ENCODE data around the gene RABAC1.

Gene RABAC1

GRCh38 chr19:41965106-41965505 lies 6.0 kb upstream of the RABAC1 start:
- Histone ChIP-seq H3K4me3 (replicated peaks; ENCODE audit: insufficient read depth, low read length) (no peak overlapping the region), H3K27me3 (ENCODE audit: insufficient read depth, poor library complexity, severe bottlenecking) (no peaks in the 10 kb centered on the region), H3K27ac (replicated peaks) (no peak overlapping the region)
- DNase-seq (ENCODE audit: low read depth in 1 of 2, low spot score in 1 of 2) = no peak
- TF ChIP-seq CTCF (IDR thresholded peaks at IDR 0.05; ENCODE audit: insufficient read depth, low read length) (no peak), GABPA (IDR thresholded peaks at IDR 0.05; ENCODE audit: low read depth) (no peak), REST (IDR thresholded peaks at IDR 0.05; ENCODE audit: insufficient replicate concordance, low read depth) (no peak), POLR2AphosphoS5 (IDR thresholded peaks at IDR 0.05; ENCODE audit: low read depth) (no peak), SPI1 (IDR thresholded peaks at IDR 0.05; ENCODE audit: borderline replicate concordance, low read depth) (no peak)

GRCh38 chr19:41960973-41961372 lies 1.9 kb upstream of the RABAC1 start:
- Histone ChIP-seq H3K27ac (replicated peaks) (no peak overlapping the region), H3K4me3 (replicated peaks; ENCODE audit: insufficient read depth, low read length) (no peak overlapping the region), H3K27me3 (ENCODE audit: insufficient read depth, poor library complexity, severe bottlenecking) (no peaks in the 10 kb centered on the region)
- DNase-seq (ENCODE audit: low read depth in 1 of 2, low spot score in 1 of 2) = peak in 1 of 2 experiments; percentile 36
- TF ChIP-seq GABPA (IDR thresholded peaks at IDR 0.05; ENCODE audit: low read depth) = no peak
- TF ChIP-seq SPI1 (IDR thresholded peaks at IDR 0.05; ENCODE audit: borderline replicate concordance, low read depth) = no peak
- TF ChIP-seq POLR2AphosphoS5 (IDR thresholded peaks at IDR 0.05; ENCODE audit: low read depth) = no peak
- no peak for TF ChIP-seq REST (IDR thresholded peaks at IDR 0.05; ENCODE audit: insufficient replicate concordance, low read depth)
- TF ChIP-seq CTCF (IDR thresholded peaks at IDR 0.05; ENCODE audit: insufficient read depth, low read length) = no peak

GRCh38 chr19:41958367-41959055 lies 610 bp downstream of the RABAC1 start:
- no peak for TF ChIP-seq GABPA (IDR thresholded peaks at IDR 0.05; ENCODE audit: low read depth)
- no peak for TF ChIP-seq POLR2AphosphoS5 (IDR thresholded peaks at IDR 0.05; ENCODE audit: low read depth)
- no peak for TF ChIP-seq CTCF (IDR thresholded peaks at IDR 0.05; ENCODE audit: insufficient read depth, low read length)
- TF ChIP-seq REST (IDR thresholded peaks at IDR 0.05; ENCODE audit: insufficient replicate concordance, low read depth) = no peak
- TF ChIP-seq SPI1 (IDR thresholded peaks at IDR 0.05; ENCODE audit: borderline replicate concordance, low read depth) = no peak
- H3K27me3 ChIP-seq (ENCODE audit: insufficient read depth, poor library complexity, severe bottlenecking) = no peaks in the 10 kb centered on the region
- peak in 1 of 2 experiments; percentile 72 for DNase-seq (ENCODE audit: low read depth in 1 of 2, low spot score in 1 of 2)
- peak overlapping the region; percentile 25 for H3K27ac ChIP-seq (replicated peaks)
- peak overlapping the region; percentile 93 for H3K4me3 ChIP-seq (replicated peaks; ENCODE audit: insufficient read depth, low read length)

Data from HL-60 (cell line).